DMS 273 treated with DMSO at 0.1 percent for 48 hours (cell line): ENCODE measurements around the gene APOL2.
"Not testable (repeated sequence)": the region's sequence is repeated elsewhere in the genome, so short reads cannot be mapped to it uniquely, and the experiment has no call there.

Experiments used
- DNase-seq: peaks from one replicate; lab custom pipeline; 2025; lab: John Stamatoyannopoulos, UW

The APOL2 gene

GRCh38 chr22:36238373-36239149 is 766 bp downstream of the APOL2 start:
- DNase-seq, result no peak

GRCh38 chr22:36237462-36238372 is 1.6 kb downstream of the APOL2 start:
- DNase-seq, result no peak

GRCh38 chr22:36236388-36237319 is 2.7 kb downstream of the APOL2 start:
- DNase-seq, result no peak

GRCh38 chr22:36235585-36235984 is 3.7 kb downstream of the APOL2 start:
- DNase-seq, result no peak

DNA sequence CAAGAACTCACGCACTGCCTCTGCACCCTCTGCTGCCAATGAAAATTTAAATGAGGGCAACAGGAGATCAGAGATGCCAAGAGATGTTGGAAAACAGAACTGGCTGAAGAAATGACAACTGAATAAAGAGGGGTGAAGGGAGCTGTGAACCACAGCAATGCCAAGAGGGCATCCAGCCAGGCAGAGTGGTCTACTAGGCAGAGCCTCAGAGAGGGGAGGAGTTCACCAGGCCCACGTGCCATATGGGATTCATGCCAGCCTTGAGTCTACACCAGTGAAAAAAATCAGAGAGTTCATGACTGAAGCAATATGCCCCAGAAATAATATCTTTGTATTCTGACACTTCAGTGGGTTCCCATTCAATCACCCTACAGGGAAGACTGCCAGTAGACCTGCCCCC is 4.4 kb downstream of the APOL2 start:
- DNase-seq, result no peak

- DNase-seq, result no peak
Measured at GRCh38 chr22:36234213-36234612, 5.1 kb downstream of the APOL2 start.

- DNase-seq, result no peak
Measured at GRCh38 chr22:36233796-36234195, 5.5 kb downstream of the APOL2 start.

DNA sequence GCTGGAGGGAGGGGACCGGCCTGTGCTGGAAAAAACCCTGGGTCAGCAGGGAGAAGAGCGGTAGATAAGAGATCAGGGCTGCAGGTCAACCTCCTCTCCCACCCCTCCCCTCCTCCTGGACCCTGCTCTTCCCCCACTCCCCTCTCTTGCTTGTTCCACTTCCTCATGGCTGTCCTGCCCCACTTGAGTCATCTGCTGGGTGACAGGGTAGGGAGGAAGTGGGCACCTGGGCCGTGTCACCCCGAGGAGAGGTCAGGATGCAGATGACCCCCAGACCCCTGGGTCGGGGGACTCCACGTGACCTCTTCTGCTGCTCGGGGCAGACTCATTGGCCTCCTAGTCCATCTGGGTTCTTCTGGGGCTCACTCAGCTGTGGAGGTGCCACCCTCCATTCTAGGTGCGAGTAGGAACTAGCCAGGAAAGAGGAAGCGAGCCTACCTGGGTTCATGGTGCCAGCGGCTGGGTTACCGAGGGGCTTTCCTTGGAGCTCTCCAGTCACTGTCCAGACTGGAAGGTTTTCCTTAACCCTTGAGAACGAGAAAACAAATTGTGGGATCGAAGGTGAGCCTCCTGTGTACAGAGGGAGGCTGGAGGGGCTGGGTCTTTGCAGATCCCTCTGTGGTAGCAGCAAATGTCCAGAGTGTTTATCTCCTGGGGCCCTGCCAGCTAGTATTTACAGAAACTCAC is 6.5 kb downstream of the APOL2 start:
- DNase-seq, result no peak

DNA sequence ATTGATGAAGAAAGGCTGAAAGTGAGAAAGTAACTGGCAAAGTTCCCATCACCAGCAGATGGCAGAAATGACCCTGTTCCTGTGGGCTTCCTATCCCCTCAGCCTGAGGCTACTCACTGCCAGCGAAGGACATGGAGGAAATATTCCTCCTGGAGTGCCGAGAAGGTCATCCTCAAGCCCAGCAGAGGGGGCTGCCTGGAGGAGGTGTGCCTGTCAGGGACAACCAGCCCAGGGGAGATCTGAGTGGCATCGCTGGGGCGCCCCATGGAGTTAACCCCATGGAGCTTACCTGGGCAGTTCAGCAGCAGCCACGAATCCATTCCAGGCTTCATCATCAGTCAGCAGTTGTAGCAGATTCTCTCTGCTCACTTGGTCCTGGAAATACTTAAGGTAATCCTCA is 8.3 kb downstream of the APOL2 start:
- not testable (repeated sequence) for DNase-seq

DNA sequence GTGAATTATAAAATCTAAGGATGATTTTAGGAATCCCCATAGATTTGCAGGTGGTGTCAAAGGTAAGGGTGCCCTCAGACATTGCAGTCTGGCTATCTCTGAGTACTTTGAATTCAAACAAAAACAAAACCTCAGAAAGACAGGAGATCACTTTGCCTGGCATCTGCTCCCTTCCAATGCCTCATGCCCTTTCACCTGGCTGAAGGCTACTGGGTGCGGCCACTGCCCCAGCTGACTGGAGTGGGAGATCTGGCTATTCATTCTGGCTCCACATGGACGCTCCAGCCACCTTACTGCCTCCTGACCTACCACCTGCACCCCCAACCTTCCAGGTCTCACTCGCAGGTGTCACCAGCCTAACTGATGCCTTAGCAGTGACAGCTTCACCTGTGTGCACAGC is 9.7 kb downstream of the APOL2 start:
- DNase-seq, result not testable (repeated sequence)

GRCh38 chr22:36228944-36229343 is 10.4 kb downstream of the APOL2 start:
- DNase-seq, result no peak

- DNase-seq, result not testable (repeated sequence)
Measured at GRCh38 chr22:36228369-36228768, 11.0 kb downstream of the APOL2 start.

DNA sequence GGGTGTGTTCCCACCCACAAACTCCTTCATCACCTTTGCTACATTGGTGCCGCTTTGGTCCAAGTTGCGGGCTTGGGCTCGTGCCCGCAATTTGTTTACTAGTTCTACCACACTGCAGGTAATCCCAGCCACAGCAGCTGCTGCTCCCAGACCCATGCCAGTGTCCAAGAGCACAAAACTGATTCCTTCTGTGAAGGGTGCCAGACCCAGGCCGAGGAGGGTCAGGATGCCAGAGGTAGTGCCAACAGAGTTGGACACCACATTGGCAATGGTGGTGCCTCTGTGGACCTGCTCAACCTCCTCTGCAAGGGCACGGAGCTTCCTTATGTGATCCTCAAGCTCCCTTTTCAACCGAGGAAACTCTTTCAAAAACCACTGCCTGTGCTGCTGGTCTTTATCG is 11.5 kb downstream of the APOL2 start:
- no peak for DNase-seq

DNA sequence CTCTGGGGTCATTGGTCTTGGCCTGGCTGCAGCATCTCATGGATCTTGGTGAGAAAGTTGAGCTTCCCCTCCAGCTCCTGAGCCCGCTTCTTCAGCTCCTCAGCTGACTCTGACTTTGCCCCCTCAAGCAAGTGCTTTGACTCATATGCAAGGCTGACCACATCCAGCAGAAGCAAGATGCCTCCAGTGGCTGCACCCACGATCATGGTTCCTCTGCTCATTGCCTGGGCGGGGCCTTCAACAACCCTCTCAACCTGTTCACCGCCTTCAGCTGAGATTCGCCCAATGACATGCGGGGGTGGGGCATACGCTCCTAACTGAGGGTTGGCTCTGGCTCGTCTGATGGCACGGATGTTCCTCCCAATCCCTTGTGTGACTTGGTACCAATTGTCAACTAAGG is 11.9 kb downstream of the APOL2 start:
- DNase-seq, result no peak

DNA sequence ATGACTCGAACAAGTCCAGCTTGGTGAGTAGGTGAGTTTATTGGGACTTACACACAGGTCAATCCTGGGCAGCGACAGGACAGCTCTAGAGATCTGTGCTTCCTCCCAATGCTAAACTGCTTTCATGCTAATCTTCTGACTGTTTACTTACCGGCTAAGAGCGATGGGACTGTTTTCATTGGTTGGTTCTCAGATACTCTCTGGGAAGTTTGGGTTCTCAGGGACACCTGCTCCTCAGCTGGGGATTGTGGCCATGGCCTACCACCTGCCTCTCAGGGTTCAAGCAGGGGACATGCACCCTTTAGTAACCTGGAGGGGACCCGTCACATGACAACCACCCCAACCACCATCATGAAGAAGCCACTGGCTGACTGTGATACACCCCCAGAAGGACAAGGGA is 13.1 kb downstream of the APOL2 start:
- DNase-seq, result no peak

DNA sequence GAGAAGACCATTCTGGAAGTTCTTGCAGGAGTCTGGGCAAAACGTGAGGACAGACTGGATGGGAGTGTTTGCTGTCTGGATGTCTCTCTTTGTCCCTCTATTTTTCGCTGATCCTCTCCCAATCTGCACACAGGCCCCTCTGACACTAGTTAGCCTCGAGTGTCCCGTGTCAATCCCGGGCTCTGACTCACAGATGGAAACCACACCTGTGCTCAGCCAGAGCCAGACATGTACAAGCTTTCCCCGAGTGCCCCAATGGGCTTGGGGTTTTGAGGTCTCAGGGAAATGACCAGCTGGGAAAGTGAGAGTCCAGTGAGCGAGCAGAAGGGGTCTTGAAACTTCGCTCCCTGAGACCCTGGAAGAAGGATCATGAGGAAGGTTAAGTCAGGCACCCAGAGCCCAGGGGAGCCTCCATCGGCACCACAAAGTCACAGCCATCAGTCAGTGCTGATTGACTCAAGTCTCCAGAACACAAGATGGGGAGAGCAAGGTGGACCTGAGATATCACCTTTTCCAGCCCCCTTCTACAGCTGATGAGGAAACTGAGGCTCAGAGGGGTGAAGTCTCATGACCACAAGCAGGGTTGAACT is 13.9 kb downstream of the APOL2 start:
- no peak for DNase-seq

DNA sequence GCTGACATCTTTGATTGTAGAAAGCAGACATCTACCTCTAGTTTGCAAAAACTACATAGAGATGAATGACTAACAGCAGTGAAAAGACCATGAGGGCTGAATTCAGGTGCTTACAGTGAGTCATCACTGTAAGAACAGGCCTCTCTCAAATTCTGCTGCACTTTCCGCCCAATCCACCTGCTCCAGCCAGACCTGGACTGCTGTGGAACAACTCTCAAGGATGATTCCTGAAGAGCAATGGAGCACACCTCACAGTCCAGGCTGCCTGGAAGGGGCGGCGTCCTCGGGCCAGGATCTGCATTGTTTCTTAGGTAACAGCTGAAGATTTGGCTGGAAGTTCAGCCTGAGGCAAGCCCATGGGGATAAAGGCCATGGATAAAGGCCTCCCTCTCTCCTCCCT is 15.1 kb downstream of the APOL2 start:
- no peak for DNase-seq

DNA sequence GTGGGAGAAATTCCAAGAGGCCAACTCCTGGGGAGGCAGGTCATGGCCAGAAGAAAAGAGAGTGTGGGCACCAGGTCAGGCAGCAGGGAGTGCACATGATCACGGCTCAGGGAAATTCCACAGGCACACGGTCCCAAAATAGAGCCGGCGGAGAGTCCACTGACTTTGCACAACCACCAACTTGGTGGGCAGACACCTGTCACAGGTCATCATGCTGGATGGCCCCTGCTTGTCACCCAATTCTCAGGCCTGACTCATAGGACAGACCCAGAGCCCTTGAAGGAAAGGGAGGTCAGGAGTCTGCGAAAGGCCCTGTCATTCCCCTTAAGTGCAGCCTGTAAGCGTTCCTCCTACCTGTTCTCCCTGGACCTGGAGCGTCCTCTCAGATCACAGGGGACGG is 15.8 kb downstream of the APOL2 start:
- no peak for DNase-seq

GRCh38 chr22:36222887-36223450 is 16.4 kb downstream of the APOL2 start:
- DNase-seq, result no peak

- DNase-seq, result no peak
Measured at GRCh38 chr22:36221799-36222751, 17.3 kb downstream of the APOL2 start.
